Measurements from ENCODE around the gene BIRC3. TPM values are rescaled to one million over a fixed set of nuclear protein-coding genes. Genes with fewer than 3 reads are reported as not detected.

Gene BIRC3
- total RNA-seq (2014; rRNA removed; shearing (Covaris generic)) (23.0 and 27.2 TPM in 2 replicates), total RNA-seq (2022) (66.9 and 69.2 TPM in 2 replicates), Bru-seq, nascent RNA (percentile 96 among the genes with signal in this experiment), BruChase-seq, experiment 1, labeled RNA remaining after a 6-hour chase (percentile 87 among the genes with signal in this experiment), BruChase-seq, experiment 2, labeled RNA remaining after a 2-hour chase (percentile 99 among the genes with signal in this experiment)
- long read RNA-seq, full-length matches to known transcripts: 22 of 170 reads
- long read RNA-seq, partial matches to known transcripts: 85 of 170 reads
- long read RNA-seq, other reads (novel, unspliced or antisense): 63 of 170 reads

GRCh38 chr11:102317099-102317767, at the start of gene BIRC3:
BIRC3 (plus strand) TSS chr11:102317484; CDS start chr11:102324510, 7,026 bp downstream.
- intact Hi-C loops (cut with micrococcal nuclease; ENCODE audit: unreplicated experiment): loop anchor here (1.0 to 2.0 kb wide), 4 partner anchors 23 to 135 kb away; partner anchors contain the start of genes BIRC2 and TMEM123

GRCh38 chr11:102267609-102268008, 49.7 kb upstream of the BIRC3 start:
- Histone ChIP-seq H3K4me2 (ENCODE audit: low read length) (no peak overlapping the region), H2AFZ (ENCODE audit: low read length) (no peak overlapping the region), H3K79me2 (ENCODE audit: insufficient read depth, low read depth, low read length) (no peaks in the 10 kb centered on the region), H4K20me1 (ENCODE audit: insufficient read depth, low read length) (no peaks in the 10 kb centered on the region), H3K36me3 (ENCODE audit: insufficient read depth, low read length) (no peaks in the 10 kb centered on the region), H3K4me1 (ENCODE audit: insufficient read depth, low read length, poor library complexity, severe bottlenecking) (peaks cover 15% of the 10 kb centered on the region), H3K27ac (ENCODE audit: low read depth, low read length, poor library complexity, severe bottlenecking) (no peak overlapping the region), H3K9me3 (ENCODE audit: low read length) (no peaks in the 10 kb centered on the region), H3K4me3 (ENCODE audit: low read depth, low read length, poor library complexity, severe bottlenecking) (no peak overlapping the region), H3K9me2 (ENCODE audit: insufficient read depth, low read length) (no peaks in the 10 kb centered on the region)
- DNase-seq (ENCODE audit: low spot score): no peak
- intact Hi-C loops (cut with micrococcal nuclease; ENCODE audit: unreplicated experiment): no loop called here
- BruUV-seq (replicated peaks): no TSS peak
- CTCF ChIA-PET (ENCODE audit: unreplicated experiment): interaction anchor here (1.5 kb wide), 1 partner anchor 75 kb away, joined by 5 read pairs; no protein-coding TSS in a partner anchor
- TF ChIP-seq CTCF (conservative IDR thresholded peaks at IDR 0.05; ENCODE audit: low read length): no peak
- no peak for TF ChIP-seq EZH2phosphoT487 (IDR thresholded peaks at IDR 0.05; ENCODE audit: borderline replicate concordance, low read depth, low read length)
- POLR2A ChIA-PET: interaction anchor here (2.0 kb wide), 1 partner anchor 12 kb away, joined by 9 read pairs; no protein-coding TSS in a partner anchor

More at GRCh38 chr11:102317099-102317767, at the start of gene BIRC3:
- H3K4me1 ChIP-seq (ENCODE audit: insufficient read depth, low read length, poor library complexity, severe bottlenecking): peaks cover 69% of the 10 kb centered on the region
- no peaks in the 10 kb centered on the region for H3K9me3 ChIP-seq (ENCODE audit: low read length)
- peak within 1 kb of the TSS; percentile 48; the same call in 1 of the 2 replicates for H2AFZ ChIP-seq (ENCODE audit: low read length)
- POLR2A ChIA-PET: interaction anchor here (1.2 to 12.5 kb wide), 4 partner anchors 10 to 50 kb away, joined by 3 to 102 read pairs (median 40); no protein-coding TSS in a partner anchor
- no peaks in the 10 kb centered on the region for H4K20me1 ChIP-seq (ENCODE audit: insufficient read depth, low read length)
- peak within 1 kb of the TSS; percentile 79 for H3K4me2 ChIP-seq (ENCODE audit: low read length)
- TF ChIP-seq CTCF (conservative IDR thresholded peaks at IDR 0.05; ENCODE audit: low read length) (0 out of 2 replicates have a peak, but pooled peaks have one; percentile 42), EZH2phosphoT487 (IDR thresholded peaks at IDR 0.05; ENCODE audit: borderline replicate concordance, low read depth, low read length) (no peak)
- peak; percentile 98 for DNase-seq (ENCODE audit: low spot score)
- H3K4me3 ChIP-seq (ENCODE audit: low read depth, low read length, poor library complexity, severe bottlenecking): peak within 1 kb of the TSS; percentile 91
- CTCF ChIA-PET (ENCODE audit: unreplicated experiment): interaction anchor here (1.3 to 2.2 kb wide), 2 partner anchors 23 to 297 kb away, joined by 3 to 8 read pairs; no protein-coding TSS in a partner anchor
- H3K36me3 ChIP-seq (ENCODE audit: insufficient read depth, low read length): peaks cover 25% of the 10 kb centered on the region; the same call in 1 of the 2 replicates
- no peaks in the 10 kb centered on the region for H3K9me2 ChIP-seq (ENCODE audit: insufficient read depth, low read length)
- H3K27ac ChIP-seq (ENCODE audit: low read depth, low read length, poor library complexity, severe bottlenecking): peak within 1 kb of the TSS; percentile 92
- H3K79me2 ChIP-seq (ENCODE audit: insufficient read depth, low read depth, low read length): peaks cover 48% of the 10 kb centered on the region
- no TSS peak for BruUV-seq (replicated peaks)
